NT2/D1 (cell line): ENCODE data around the gene VAV3.

Source experiments
- SUZ12 ChIP-seq: IDR thresholded peaks from 2 replicates; pipeline ENCODE4 v1.6.1; 2011; ENCODE audit not compliant: insufficient read length, insufficient read depth; ENCODE audit errors: extremely low read depth
- ZNF274 ChIP-seq: IDR thresholded peaks from 2 replicates; pipeline ENCODE4 v1.6.1; 2011; ENCODE audit warnings: mild to moderate bottlenecking, low read depth, low read length

DNA sequence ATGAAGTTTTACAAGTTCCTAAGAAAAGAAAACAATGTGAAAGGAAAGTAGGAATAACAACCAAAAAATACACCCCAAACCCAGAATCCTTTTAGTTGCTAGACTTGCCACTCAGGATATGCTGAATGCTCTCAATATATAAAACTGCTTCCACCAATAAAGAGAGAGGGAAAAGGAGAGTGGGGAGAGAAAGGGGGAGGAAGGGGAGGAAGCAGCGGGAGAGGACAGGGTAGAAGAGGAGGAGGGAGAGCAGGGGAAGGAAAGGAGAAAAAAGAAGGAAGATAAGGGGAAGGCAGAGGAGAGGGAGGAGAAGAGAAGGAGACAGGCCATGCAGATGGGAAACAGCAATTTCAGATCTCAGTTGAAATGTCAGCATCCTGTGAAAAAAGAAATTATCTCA lies 198.4 kb downstream of the VAV3 start:
- TF ChIP-seq ZNF274 (no peak), SUZ12 (no peak)
